GM13977 (cell line): ENCODE measurements around the gene SYT3.
"Not testable (repeated sequence)": the region's sequence is repeated elsewhere in the genome, so short reads cannot be mapped to it uniquely, and the experiment has no call there.

Experiments used
- DNase-seq: peaks from one replicate; pipeline ENCODE4 v3.0.0; 2012; ENCODE audit warnings: low spot score
- CTCF ChIP-seq: IDR thresholded peaks from 2 replicates; pipeline ENCODE4 v1.5.1; 2012; ENCODE audit warnings: mild to moderate bottlenecking, control low read depth; ENCODE audit not compliant: insufficient read depth; ENCODE audit errors: extremely low read depth, missing control alignments
- in situ Hi-C: fragments of 300-500 bp; cut with MboI; formaldehyde crosslinking; loops from one replicate; pipeline ENCODE4 v1.12.0; 2022; ENCODE audit warnings: low sequenced_read_pairs, low pct_unique_long_range_greater_than_20kb, mixed read lengths, inconsistent platforms; ENCODE audit not compliant: unreplicated experiment

SYT3 gene

GRCh38 chr19:50599427-50599826 lies 40.3 kb downstream of the SYT3 start:
- DNase-seq: no peak
- in situ Hi-C loops: no loop called here
- TF ChIP-seq CTCF: no peak

GRCh38 chr19:50590191-50590590 lies 49.5 kb downstream of the SYT3 start:
- DNase-seq: no peak
- in situ Hi-C loops: no loop called here
- TF ChIP-seq CTCF: no peak

- in situ Hi-C loops, DNase-seq: not testable (repeated sequence)
These were observed 57.7 kb downstream of the SYT3 start for GRCh38 chr19:50581795-50582660.

- TF ChIP-seq CTCF: no peak
- DNase-seq: no peak
- in situ Hi-C loops: no loop called here
These were observed 58.6 kb downstream of the SYT3 start for GRCh38 chr19:50580970-50581634.

- in situ Hi-C loops: no loop called here
- TF ChIP-seq CTCF: no peak
- DNase-seq: no peak
These were observed 59.4 kb downstream of the SYT3 start for GRCh38 chr19:50580240-50580639.

GRCh38 chr19:50576769-50577168 lies 62.9 kb downstream of the SYT3 start:
- in situ Hi-C loops, DNase-seq: not testable (repeated sequence)

- no peak for TF ChIP-seq CTCF
- in situ Hi-C loops: no loop called here
- no peak for DNase-seq
These were observed 65.8 kb downstream of the SYT3 start for GRCh38 chr19:50573741-50574461.
